ENCODE measurements around the gene ARR3. TPM values are rescaled to one million over a fixed set of nuclear protein-coding genes. Genes with fewer than 3 reads are reported as not detected.

Gene ARR3
- polyA plus RNA-seq, 3 donors = not detected

DNA sequence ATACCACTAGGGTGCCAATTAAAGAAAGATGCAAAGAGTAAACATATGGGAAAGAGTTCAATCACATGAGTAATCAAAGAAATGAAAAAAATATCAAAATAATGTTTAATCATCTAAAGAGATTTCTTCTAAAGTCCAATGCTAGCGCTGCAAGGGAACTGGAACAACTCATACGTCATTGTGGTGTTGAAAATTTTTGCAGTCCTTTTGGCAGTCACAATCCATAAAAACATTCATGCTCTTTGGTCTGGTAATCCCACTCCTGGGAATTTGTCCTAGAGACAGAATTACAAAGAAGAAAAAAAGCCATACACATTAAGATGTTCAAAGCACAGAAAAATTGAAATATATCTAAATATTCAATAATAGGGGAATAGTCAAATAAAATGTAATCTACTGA, 12.7 kb upstream of the ARR3 start:
- Mint-ChIP-seq H3K9me3 (peaks cover 0 to 2% (median 0%) of the 10 kb centered on the region in 7 donors), H3K4me3 (no peak overlapping the region), H3K36me3 (no peaks in the 10 kb centered on the region), H3K4me1 (no peaks in the 10 kb centered on the region), H3K27ac (no peak overlapping the region), H3K27me3 (ENCODE audit: low read depth in 3 of 3) (peaks cover 0 to 5% (median 2%) of the 10 kb centered on the region in 3 donors)
- Histone ChIP-seq H3K4me1 (ENCODE audit: control insufficient read depth in 1 of 2, insufficient read depth in 2 of 2, low read length in 2 of 2) (no peaks in the 10 kb centered on the region), H3K27me3 (ENCODE audit: control insufficient read depth in 2 of 2, insufficient read depth in 2 of 2, low read length in 2 of 2) (peaks cover 0 to 1% of the 10 kb centered on the region in 2 donors), H4K20me1 (ENCODE audit: insufficient read depth, low read length) (no peaks in the 10 kb centered on the region), H3K9me3 (replicated peaks in 1 of 2; ENCODE audit: control insufficient read depth in 1 of 2, insufficient read depth in 1 of 2, low read length in 2 of 2) (no peaks in the 10 kb centered on the region), H3K27ac (ENCODE audit: low read depth in 1 of 2, low read length in 2 of 2) (no peak overlapping the region), H3K36me3 (replicated peaks in 1 of 2; ENCODE audit: control insufficient read depth in 1 of 2, insufficient read depth in 2 of 2, low read length in 2 of 2) (no peaks in the 10 kb centered on the region), H2AFZ (ENCODE audit: insufficient read depth, low read depth, low read length, poor library complexity, severe bottlenecking) (no peak overlapping the region), H3K4me2 (replicated peaks; ENCODE audit: extremely low read depth, low read length, poor library complexity, severe bottlenecking) (no peak overlapping the region), H3K9ac (ENCODE audit: insufficient read depth, low read length, poor library complexity, severe bottlenecking) (no peak overlapping the region), H3K4me3 (replicated peaks in 1 of 3; ENCODE audit: low read depth in 2 of 3, low read length in 3 of 3) (no peak overlapping the region), H3K79me2 (ENCODE audit: insufficient read depth, low read length) (no peaks in the 10 kb centered on the region)
- intact Hi-C loops (cut with micrococcal nuclease) = no loop called here
- no CpG with 5 or more reads among the region's 2 CpGs for WGBS (ENCODE audit: insufficient coverage)
- TF ChIP-seq, protein P1, sequence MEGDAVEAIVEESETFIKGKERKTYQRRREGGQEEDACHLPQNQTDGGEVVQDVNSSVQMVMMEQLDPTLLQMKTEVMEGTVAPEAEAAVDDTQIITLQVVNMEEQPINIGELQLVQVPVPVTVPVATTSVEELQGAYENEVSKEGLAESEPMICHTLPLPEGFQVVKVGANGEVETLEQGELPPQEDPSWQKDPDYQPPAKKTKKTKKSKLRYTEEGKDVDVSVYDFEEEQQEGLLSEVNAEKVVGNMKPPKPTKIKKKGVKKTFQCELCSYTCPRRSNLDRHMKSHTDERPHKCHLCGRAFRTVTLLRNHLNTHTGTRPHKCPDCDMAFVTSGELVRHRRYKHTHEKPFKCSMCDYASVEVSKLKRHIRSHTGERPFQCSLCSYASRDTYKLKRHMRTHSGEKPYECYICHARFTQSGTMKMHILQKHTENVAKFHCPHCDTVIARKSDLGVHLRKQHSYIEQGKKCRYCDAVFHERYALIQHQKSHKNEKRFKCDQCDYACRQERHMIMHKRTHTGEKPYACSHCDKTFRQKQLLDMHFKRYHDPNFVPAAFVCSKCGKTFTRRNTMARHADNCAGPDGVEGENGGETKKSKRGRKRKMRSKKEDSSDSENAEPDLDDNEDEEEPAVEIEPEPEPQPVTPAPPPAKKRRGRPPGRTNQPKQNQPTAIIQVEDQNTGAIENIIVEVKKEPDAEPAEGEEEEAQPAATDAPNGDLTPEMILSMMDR (IDR thresholded peaks at IDR 0.05) = no peak
- DNase-seq = no peak

DNA sequence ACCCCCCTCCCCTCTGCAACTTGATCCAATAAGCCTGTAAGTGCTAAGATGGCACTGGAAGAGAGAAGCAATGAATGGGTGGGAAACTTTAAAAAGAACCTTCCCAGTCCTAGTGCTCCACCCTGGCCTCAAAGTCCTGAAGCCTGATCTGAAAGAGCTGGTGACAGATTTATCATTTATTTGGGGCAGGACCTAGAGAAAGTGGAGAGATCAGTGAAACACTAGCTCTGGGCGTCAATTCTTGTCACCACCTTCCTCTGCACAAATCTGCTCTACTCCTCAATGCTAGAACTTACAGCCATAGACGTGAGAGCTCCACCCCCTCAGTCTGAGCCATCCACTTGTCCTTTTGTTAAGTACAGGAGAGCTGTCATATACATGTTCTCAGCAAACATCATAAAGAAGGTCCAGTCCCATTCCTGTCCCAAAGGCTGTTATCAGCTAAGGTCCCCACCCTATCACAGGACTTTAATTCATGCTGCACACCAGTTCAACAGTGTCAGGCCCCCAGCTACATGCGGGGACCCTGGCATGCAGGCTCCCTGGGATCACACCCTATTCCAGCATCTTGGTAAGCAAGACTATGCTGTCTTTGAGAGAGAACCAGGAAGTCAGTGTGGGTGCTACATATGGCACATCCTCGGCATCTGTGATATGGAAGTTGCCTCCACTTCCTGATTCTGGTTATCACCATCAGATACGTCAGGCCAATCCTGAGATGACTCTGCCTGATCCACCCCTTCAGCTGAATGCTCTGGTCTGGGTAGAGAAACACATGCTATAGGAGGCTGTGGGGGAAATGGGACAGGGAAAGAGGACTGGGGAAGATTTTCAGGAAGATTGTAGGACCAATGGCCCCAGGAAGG, 10.5 kb upstream of the ARR3 start:
- intact Hi-C loops (cut with micrococcal nuclease) = no loop called here
- Histone ChIP-seq H3K79me2 (ENCODE audit: insufficient read depth, low read length) (no peaks in the 10 kb centered on the region), H3K9me3 (replicated peaks in 1 of 2; ENCODE audit: control insufficient read depth in 1 of 2, insufficient read depth in 1 of 2, low read length in 2 of 2) (no peaks in the 10 kb centered on the region), H3K27ac (ENCODE audit: low read depth in 1 of 2, low read length in 2 of 2) (no peak overlapping the region), H3K27me3 (ENCODE audit: control insufficient read depth in 2 of 2, insufficient read depth in 2 of 2, low read length in 2 of 2) (no peaks in the 10 kb centered on the region), H3K4me3 (replicated peaks in 1 of 3; ENCODE audit: low read depth in 2 of 3, low read length in 3 of 3) (no peak overlapping the region), H2AFZ (ENCODE audit: insufficient read depth, low read depth, low read length, poor library complexity, severe bottlenecking) (no peak overlapping the region), H3K4me2 (replicated peaks; ENCODE audit: extremely low read depth, low read length, poor library complexity, severe bottlenecking) (no peak overlapping the region), H3K4me1 (ENCODE audit: control insufficient read depth in 1 of 2, insufficient read depth in 2 of 2, low read length in 2 of 2) (no peaks in the 10 kb centered on the region), H3K9ac (ENCODE audit: insufficient read depth, low read length, poor library complexity, severe bottlenecking) (no peak overlapping the region), H4K20me1 (ENCODE audit: insufficient read depth, low read length) (no peaks in the 10 kb centered on the region), H3K36me3 (replicated peaks in 1 of 2; ENCODE audit: control insufficient read depth in 1 of 2, insufficient read depth in 2 of 2, low read length in 2 of 2) (no peaks in the 10 kb centered on the region)
- no peaks in the 10 kb centered on the region for H3K36me3 Mint-ChIP-seq
- TF ChIP-seq, protein P1 (IDR thresholded peaks at IDR 0.05) = no peak
- peaks cover 0 to 6% (median 0%) of the 10 kb centered on the region in 7 donors for H3K9me3 Mint-ChIP-seq
- no peak for DNase-seq
- H3K27ac Mint-ChIP-seq = no peak overlapping the region
- peaks cover 0 to 7% (median 2%) of the 10 kb centered on the region in 3 donors for H3K27me3 Mint-ChIP-seq (ENCODE audit: low read depth in 3 of 3)
- 100% methylated on average over 1 of the region's 5 CpGs for WGBS (ENCODE audit: insufficient coverage)
- no peak overlapping the region for H3K4me3 Mint-ChIP-seq
- no peaks in the 10 kb centered on the region for H3K4me1 Mint-ChIP-seq

Data from CD14-positive monocyte (primary cell).